ENCODE results near the gene MSLN.

GRCh38 chr16:767743-768235 is 7.3 kb downstream of the MSLN start:
- TF ChIP-seq EZH2 (IDR thresholded peaks at IDR 0.05; ENCODE audit: borderline replicate concordance, low read depth, low read length, poor library complexity, severe bottlenecking), result no peak
- TF ChIP-seq CTCF (conservative IDR thresholded peaks at IDR 0.05; ENCODE audit: low read depth, low read length), result no peak

Measured in A673 (cell line).